Right hindlimb (tissue), 1 donor: ENCODE results near the gene COL4A1.

Source experiments
- DNase-seq: peaks from one replicate; pipeline ENCODE4 v3.0.0-alpha.2; 2018

Gene COL4A1

DNA sequence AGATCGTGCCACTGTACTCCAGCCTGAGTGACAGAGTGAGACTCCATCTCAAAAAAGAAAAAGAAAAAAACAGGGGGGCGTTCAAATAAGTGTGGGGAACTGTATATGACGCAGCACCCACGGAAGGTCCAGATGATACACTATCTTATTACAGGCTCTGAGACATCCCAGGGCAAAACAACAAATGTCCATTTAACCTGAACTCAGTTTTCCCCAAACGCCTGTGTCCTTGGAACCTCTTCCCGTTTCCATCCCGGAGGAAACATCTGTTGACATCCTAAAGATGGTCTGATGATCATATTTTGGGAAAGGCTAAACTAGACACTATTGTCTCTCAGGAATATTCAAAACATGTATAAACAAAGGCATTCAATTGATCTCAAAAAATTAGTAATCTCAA, 72.4 kb downstream of the COL4A1 start:
- DNase-seq, result no peak

DNA sequence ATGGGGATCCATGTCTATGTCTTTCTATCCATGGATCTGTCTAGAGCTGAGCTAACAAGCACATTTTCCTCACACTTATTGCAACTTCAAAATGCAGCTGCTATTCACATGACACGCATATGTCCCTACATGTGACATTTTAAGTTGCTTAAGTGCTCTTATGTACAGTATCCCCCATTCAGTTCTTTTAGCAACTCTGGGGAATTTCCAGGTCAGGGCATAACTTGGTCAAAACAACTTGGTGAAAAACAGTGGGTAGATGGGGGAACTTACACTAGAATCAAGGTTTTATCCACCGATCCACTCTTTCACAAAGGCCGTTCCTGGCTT, 73.0 kb downstream of the COL4A1 start:
- DNase-seq, result no peak

DNA sequence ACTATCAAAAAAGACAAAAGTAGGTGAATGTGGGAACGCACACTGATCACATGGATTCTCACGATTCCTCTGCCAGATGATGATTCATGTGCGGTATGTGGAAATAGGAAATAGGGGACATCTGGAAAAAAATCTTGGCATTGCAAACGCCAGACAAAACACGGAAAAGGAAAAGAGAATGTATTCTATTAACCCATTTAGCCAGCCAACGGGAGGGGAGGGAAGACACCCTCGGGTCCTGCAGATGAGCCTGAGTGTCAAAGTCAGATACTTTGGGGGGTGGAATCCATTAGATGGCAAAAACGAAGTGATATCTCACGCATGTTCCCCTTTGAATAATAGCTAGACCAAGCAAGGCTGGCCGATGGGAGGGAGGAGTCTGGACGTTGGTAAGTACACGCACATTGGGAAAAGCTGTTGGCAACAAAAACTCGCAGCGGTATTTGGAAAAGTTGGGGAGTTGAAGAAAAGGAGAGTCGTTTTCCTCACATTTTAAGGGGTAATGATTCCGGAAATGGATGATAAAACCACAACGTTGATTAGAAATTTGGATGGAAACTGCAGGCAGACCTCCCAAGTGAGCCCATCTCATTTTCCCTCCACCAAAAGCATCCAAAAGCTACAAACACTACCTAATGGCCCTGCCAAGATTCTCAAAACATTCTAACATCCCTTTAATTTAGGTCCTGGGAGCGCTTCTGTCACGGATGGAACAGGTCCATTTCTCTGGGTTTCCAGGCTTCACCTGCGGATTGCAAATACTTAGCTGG, 73.6 kb downstream of the COL4A1 start:
- peak; percentile 84 for DNase-seq

DNA sequence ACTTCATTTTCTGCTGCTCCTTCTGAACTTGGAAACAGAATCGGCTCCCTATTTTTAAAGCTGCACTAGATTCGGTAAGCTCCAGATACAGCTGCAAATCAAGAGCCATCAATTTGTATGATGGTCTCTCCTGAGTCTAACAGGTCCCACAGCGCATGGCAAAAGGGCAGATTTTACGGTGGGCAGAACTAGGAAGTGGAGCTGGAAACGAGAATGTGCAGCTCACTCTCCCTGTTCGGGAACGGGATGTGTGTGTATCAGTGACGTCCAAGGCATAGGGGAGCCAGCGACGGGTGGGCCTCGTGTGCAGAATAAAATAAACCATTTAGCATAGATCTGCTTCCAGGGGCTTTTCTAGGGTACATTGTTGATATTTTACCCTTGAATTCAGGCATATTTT, 74.2 kb downstream of the COL4A1 start:
- DNase-seq, result peak; percentile 74

DNA sequence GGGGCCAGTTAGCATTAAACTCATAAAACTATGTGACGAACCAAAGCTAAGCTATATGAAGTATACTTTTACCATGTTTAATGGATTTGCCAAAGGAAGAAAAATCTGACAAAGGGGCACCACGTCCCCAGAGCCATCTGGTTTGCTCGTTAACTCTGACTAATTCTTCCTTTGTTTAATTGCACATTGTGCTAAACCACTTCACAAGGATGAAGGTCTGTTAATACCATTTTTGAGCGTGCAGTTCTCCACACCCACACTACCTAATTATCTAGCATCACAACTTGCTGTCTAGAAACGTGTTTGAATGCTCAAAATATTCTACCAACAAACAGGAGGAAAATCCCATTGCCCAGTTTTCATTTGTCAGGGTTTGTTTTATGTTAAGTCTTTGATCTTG, 74.8 kb downstream of the COL4A1 start:
- no peak for DNase-seq

DNA sequence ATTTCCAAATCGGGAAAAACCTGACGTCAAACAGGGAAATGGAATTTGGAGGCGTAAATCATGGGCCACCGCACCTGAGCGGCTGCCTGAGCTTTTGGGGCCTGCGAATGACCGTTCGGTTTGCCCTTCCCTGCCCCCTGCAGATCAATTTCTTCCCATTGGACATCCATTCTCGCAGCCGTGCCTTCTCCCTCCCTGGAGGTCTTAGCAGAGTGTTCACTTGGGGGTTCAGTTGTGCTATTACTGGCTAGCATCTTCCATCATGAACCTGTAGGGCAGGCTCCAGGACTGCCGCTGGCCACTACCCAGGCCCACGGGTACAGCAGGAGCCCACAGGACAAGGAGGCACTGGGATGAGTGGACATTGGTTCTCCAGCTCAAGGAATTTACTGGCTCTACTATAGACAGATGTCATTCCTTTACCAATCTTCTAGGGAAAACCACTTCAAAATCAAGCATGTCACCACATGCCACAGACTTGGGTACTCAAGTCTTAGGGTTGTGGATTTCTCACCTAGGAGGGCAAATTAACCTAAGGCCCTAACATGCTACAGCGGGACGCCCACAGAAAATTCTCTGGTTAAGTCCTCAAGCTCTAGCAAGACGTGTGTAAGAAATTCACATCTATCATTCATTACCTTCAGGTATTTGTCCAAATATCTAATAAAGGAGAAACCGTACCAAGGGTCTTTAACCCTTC, 75.5 kb downstream of the COL4A1 start:
- DNase-seq, result no peak

DNA sequence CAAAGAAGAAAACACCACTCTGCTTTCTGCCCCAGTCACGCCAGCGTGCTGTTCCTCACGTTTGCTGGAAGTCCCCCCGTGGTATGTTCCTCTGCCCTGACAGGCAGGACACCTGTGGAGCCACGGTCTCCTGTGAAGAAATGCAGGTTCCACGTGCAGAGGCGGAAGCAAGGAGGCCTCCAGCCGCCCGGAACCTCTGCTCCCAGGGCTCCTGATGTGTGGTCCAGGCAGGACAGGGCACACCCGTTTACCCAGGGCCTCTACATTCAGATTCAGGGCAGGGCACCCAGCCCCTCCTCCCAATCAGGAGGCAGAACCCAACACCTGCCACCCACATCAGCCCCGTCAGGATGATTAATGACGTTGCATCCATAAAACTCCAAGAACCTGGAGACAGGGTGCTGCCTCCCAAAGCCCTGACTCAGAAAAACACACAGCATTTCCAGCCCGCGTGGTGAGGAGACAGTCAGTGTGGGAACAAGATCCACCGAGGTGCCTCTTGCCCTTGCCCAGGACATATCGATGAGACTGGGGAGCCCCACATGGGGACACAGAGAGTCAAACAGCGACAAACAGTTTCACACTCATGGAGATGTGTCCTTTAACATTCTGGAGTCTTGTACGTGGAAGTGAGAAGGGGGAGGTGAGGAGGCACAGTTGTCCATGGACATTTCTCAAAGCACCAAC, 76.2 kb downstream of the COL4A1 start:
- DNase-seq, result no peak

DNA sequence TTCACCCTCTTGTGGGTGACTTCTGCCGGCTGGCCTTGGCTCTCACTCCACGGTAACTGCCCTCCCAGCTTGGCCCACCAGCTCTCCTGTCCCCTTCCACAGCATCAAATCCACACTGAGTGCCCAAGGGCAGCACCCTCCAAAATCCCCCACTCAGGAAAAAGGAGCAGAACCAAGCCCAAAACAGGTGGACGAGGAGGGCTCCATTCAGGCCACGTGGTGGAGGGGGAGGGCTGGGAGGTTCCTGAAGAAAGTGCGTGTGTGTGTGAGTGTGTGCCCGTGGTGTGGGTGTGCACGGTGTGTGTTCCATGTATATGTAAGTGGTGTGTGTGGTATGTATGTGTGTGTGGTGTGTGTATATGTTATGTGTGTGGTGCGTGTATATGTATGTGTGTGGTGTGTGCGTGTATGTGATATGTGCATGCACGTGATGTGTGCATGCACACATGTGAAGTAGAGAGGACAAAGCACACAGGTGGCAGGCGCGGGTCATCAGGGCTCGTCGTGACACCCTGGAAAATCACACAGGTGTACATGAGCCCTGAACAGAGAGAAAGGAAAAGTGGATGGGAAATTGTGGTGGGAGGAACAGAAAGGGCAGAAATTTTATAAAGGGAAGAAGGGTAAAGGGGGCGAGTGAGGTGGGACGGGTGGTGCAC, 76.9 kb downstream of the COL4A1 start:
- DNase-seq, result no peak

DNA sequence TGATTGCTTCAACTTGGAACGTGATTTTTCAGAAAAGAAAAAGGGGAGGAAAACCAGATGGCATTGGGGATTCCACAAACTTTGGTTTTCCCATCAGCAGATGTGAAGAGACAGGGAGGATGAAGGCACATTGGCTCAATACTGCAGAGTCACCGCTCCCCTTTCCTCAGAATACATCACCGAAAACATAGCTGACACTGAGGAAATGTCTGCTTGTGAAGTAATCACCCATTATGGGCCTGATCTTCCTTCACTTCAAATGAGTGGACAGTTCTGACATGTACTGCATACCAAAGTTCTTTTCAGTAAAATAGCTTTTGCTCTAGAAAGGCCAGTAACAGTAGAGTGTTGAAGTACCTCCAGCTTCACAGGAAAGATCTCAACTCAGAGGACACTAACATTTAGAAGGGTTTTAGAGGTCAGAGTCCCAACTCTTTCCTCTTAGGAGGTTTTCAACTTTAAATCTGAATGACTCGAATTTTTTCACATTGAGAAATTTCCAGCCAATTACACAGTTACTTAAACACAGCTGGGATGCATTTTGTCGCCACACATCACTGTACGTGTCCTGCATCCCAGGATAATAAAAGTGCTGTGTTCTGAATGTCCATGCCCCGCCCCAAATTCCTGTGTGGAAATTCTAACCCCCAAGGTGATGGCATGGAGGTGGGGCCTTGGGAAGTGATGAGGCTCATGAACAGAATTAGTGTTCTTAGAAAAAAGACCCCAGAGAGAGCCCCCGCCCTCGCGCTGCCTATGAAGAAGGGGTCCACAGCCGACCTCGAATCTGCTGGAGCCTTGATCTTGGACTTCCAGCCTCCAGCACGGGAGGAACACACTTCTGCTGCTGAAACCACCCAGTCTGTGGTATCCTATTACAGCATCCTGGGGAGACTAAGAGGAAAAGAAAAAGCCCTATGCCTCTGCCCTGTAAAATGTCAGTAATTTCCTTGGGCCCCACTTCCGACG, 77.7 kb downstream of the COL4A1 start:
- DNase-seq, result peak; percentile 57

DNA sequence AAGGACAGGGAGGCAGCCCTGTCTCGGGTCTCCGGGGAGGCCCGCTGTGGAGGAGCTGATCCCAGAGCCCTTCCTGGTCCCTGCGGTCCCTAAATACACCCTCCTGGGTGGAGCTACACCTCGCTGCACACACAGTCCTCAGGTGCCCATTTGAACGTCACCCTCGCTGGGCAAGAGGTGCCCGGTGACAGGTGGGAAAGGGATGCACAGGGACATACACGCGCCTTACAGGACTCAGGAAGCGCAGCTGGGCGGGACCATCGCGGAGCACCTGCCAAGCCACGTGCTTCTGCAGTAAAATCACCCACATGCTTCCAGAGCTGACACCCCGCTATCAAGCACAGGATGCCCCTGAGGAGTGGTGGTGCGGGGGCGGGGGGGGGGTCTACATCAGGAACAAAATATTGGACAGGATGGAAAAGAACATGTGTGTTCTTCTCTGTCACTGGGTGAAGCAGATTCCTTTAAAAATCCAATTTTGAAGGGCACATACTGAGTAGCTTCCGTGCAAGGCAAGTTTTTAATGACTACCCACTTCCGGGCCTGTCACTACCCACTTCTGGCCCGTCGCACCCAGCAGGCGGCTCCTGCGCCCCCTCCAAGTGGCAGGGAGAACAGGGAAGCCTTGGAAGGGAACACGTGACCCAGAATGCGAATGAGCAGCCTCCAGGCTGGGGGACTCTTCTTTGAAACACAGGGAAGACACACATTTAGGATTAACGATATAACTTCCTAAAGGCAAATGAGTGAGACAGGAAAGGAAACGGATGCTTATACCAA, 78.9 kb downstream of the COL4A1 start:
- peak; percentile 9 for DNase-seq

DNA sequence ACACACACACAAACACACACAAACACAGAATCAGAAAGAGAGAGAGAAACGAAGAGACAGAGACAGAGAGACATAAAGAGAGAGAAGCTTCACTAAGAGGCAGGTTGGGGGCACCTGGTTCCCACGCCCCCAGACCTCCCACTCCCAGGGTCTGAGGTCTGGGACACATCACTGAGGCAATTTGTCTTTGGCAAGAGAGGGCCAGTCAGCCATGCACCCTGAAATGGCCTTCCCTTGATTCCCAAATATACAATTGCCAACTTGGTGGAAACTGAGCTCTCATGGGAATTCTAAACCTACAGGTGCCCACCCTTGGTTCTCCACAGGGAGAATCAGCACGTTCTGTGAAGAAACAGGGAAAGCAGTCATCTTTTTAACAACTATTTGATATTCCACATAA, 79.5 kb downstream of the COL4A1 start:
- DNase-seq, result no peak

DNA sequence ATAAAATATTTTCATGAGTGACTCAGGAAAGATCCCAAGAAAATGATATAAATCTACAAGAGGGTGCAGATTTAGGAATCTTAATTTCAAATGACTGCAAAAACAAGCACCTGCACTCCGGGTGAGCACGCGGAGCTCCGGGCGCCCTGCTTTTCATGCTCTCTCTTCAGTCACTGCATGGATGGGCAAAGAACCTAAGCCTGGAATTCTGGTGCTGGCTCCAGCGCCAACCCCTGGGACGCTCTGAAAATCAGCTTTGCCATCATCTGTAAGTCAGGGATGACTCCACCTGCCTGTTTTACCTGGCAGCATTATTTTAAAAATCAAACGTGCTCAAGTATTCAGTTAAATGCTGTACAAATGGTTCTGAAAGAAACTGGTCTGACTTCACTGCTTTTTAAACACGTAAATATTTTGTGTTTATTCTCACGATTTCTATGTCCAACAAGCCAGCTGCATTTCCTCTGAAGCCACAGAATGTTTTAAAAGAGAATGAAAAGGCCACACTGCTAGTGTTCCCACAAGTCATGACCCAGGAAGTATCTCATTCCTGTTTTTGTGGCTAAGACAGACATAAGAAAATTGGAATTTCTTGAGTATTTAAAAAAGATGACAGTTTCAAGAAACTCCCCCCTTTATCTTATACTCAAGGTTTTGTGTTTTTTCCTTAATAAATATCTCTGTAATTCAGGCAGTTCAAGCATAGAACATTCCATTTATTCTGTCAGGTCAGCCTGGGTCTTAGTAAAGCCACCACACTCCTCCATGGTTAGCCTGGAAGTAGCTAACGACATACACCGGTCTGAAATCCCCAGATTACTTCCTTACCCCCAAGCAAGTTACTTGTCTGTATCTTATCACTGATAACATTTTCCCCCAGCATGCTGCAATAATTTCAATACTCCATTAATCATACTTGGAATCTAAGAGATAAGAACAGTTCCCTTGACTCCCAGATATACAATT, 81.1 kb downstream of the COL4A1 start:
- DNase-seq, result no peak

DNA sequence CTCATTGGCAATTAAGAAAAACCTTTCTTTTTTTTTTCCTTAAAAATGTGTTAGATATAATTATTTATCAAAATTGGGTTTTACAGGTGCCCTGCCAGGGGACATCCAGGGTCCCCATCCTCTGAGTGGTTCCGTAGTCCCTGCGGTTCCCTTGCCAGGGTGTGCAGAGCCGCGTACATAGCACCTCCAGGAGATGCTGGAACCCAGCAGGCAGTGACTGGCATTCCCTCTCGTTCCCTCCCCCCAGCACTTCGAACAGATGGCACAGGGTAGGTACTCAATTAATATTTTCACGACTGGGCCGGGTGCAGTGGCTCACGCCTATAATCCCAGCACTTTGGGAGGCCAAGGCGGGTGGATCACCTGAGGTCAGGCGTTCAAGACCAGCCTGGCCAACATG, 82.0 kb downstream of the COL4A1 start:
- no peak for DNase-seq

DNA sequence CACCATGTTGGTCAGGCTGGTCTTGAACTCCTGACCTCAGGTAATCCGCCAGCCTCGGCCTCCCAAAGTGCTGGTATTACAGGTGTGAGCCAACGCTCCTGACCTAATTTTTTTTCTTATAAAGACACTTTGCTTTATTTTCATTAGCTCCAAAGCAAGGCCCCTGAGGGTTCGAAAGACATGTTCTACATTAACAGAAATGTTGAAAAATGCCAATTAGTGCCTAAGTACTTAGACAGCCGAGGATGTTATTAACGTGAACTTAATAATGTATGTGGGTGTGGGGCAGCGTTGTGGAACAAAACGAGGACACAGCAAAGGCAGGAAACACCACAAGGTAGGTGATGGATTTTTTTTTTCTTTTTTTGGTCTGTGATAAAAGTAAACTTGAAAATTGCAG, 82.4 kb downstream of the COL4A1 start:
- no peak for DNase-seq

DNA sequence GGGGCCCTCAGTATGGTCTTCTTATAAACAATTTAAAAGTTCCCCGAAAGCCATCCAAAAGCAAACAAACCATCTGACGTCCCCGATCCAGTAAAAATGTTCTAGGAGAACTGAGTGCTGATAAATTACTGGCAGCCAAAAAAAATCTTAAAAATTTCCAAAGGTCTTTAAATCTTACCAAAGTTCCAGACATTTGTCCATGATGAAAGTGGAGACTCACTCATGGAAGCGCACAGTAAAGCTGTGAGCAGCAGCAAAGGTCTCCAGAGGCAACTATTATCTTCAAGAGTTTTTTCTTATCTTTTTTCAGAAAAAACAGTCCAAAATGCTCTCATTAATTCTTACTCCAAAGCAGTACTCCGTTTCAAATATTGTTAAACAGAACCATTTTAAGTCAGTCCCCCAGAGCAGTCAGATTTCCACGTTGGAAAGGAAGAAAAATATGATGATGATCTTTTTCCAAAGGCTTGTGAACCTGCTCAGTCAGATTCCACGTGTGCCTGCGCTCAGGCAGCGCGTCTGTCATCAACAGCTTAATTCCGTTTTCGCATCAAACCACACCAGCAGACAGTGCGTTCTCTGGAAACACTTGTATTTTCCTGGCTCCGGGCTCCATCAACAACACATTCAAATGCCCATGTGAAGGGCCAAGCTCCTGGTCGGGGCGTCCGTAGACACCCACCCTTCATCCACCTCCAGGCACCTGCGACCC, 85.4 kb downstream of the COL4A1 start:
- DNase-seq, result no peak

DNA sequence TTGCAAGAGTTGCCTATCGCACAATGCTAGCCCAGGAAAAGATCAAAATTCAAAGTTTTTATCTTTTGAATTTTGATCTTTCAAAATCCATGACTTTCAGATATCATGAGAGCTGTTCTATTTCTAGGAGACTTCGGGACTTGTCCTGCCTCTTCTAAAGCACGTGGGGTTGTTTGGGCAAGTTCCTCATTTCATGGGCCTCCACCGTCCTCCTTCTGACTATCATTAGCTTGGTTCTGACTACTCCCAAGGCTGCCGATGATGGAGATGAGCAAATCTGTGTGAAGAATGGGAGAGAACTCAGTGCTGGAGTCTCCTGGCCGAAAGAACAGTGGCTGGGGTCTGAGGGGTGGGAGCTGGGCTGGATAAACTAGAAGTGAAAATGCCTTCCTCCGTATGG, 86.5 kb downstream of the COL4A1 start:
- DNase-seq, result no peak

DNA sequence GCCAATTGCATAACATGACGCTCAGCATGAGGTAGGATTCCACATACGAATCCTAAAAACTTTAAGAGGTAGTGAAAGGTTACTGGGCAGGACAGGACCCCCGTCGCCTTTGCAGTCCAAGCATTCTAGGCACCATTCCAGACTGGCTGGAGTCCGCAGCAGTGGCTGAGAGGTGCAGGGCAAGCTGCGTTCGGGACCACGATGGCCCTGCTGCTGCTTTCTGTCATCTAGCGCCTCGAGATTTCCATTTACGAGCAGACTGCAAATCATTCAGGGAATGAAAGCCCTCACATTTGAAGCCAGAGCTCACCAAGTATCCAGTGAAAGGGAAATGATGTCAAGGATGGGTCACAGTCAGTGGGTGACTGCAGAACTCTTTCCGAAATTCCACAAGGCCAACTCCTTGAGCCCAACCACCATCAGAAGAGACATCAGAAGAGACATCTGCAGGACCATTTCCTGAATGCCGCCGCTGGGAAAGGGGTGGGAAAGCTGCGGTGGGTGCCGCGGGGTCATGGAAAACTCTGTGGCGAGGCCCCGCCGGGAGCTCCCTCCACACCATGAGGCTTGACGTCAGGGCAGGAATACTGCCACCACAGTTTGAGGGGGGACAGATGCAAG, 88.3 kb downstream of the COL4A1 start:
- DNase-seq, result peak; percentile 33

DNA sequence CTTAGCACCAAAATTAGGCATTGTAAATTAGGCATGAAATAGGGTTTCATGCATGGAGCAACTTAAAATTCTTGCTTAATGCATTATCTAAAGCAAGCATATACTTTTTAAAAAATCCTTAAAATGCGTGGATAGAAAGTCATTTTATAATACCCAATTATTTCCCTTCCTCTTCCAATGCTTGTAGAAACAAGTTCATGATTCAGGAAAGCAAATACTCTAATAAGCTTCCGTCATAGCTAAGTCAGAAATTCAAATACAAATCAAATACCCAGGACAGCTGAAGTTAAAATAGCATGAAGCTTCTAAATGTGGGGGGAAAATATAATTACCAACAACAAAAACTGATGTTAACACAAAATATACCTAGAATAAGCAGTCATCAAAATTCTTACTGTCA, 89.1 kb downstream of the COL4A1 start:
- DNase-seq, result no peak

DNA sequence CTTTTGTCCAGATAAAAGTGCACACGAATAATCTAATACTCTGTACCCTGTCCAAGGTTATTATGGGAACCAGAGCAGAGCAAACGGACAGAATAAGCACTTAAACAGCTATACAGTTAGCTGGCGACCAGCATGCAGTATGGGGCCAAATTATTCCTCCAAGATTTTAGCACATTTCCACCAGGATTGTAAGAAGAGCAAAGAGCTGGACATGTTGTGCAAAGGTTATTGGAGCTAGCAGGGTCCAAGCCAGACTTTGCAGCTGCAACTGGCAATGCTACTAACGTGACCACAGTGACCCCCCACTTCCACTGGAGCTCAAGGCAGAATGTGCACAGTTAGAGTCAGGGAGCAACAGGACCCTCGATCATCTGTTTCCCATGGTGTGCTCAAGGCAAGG, 89.9 kb downstream of the COL4A1 start:
- DNase-seq, result peak; percentile 89
